Liver (tissue), 9 donors: Measurements from ENCODE around the gene TLK2. TPM values are rescaled to one million over a fixed set of nuclear protein-coding genes. Genes with fewer than 3 reads are reported as not detected.
"Not testable (repeated sequence)": the region's sequence is repeated elsewhere in the genome, so short reads cannot be mapped to it uniquely, and the experiment has no call there.

Experiments
- DNase-seq: peaks from one replicate; pipeline ENCODE4 v3.0.0-alpha.2; 2017; ENCODE audit warnings: low spot score
- H3K27ac ChIP-seq, 2 donors: one replicate each; pipeline ENCODE4 v1.7.0; 2013; ENCODE audit warnings: inconsistent platforms in 2 of 2, low read length in 2 of 2, control low read depth in 1 of 2, low read depth in 1 of 2, mild to moderate bottlenecking in 1 of 2
- H3K27me3 ChIP-seq, 4 donors: one replicate each; pipeline versions ENCODE4 v1.6.1 to v1.7.0; 2013; ENCODE audit warnings: low read length in 3 of 4, inconsistent platforms in 1 of 4, mild to moderate bottlenecking in 1 of 4, moderate library complexity in 1 of 4; ENCODE audit not compliant: control insufficient read depth in 4 of 4, insufficient read depth in 4 of 4
- H3K36me3 ChIP-seq, 4 donors: one replicate each; pipeline versions ENCODE4 v1.6.1 to v1.7.0; 2013; ENCODE audit warnings: low read length in 3 of 4, mild to moderate bottlenecking in 3 of 4, low read depth in 1 of 4, moderate library complexity in 1 of 4; ENCODE audit not compliant: control insufficient read depth in 4 of 4, insufficient read depth in 3 of 4
- H3K4me1 ChIP-seq, 4 donors: one replicate each; pipeline versions ENCODE4 v1.6.1 to v1.7.0; 2013; ENCODE audit warnings: low read length in 3 of 4, mild to moderate bottlenecking in 3 of 4, moderate library complexity in 1 of 4; ENCODE audit not compliant: control insufficient read depth in 4 of 4, insufficient read depth in 4 of 4
- H3K4me3 ChIP-seq, 3 donors: one replicate each; pipeline versions ENCODE4 v1.6.1 to v1.7.0; 2013; ENCODE audit warnings: low read length in 3 of 3, control low read depth in 1 of 3, low read depth in 1 of 3, mild to moderate bottlenecking in 1 of 3
- H3K9ac ChIP-seq, 2 donors: one replicate each; pipeline ENCODE4 v1.7.0; 2013; ENCODE audit warnings: low read length in 2 of 2, mild to moderate bottlenecking in 2 of 2, moderate library complexity in 2 of 2, control low read depth in 1 of 2, low read depth in 1 of 2
- H3K9me3 ChIP-seq, 4 donors: one replicate each; pipeline versions ENCODE4 v1.6.1 to v1.7.0; 2013; ENCODE audit warnings: low read length in 3 of 4; ENCODE audit not compliant: control insufficient read depth in 4 of 4
- FOXA1 ChIP-seq: IDR thresholded peaks from 2 replicates; pipeline ENCODE4 v1.6.1; 2016; ENCODE audit warnings: antibody characterized with exemption
- HNF4G ChIP-seq: IDR thresholded peaks from 2 replicates; pipeline ENCODE4 v1.6.1; 2016; ENCODE audit warnings: antibody characterized with exemption
- MAX ChIP-seq: IDR thresholded peaks from 2 replicates; pipeline ENCODE4 v1.6.1; 2016; ENCODE audit warnings: antibody characterized with exemption
- NR2F2 ChIP-seq: IDR thresholded peaks from 2 replicates; pipeline ENCODE4 v1.6.1; 2016; ENCODE audit warnings: antibody characterized with exemption
- REST ChIP-seq: IDR thresholded peaks from 2 replicates; pipeline ENCODE4 v1.6.1; 2016; ENCODE audit warnings: antibody characterized with exemption, mild to moderate bottlenecking
- SP1 ChIP-seq: IDR thresholded peaks from 2 replicates; pipeline ENCODE4 v1.6.1; 2018; ENCODE audit warnings: antibody characterized with exemption, mild to moderate bottlenecking
- TAF1 ChIP-seq: conservative IDR thresholded peaks from 2 replicates; pipeline ENCODE4 v1.6.1; 2016; ENCODE audit warnings: antibody characterized with exemption, mild to moderate bottlenecking
- WGBS: extraction: QIAGEN DNeasy Blood & Tissue Kit; methylation state at CpG from one replicate; pipeline ENCODE4 v1.1.7; 2013; 5-methylcytosine and 5-hydroxymethylcytosine counted together
- polyA plus RNA-seq, 2 donors: library from polyadenylated mRNA; stranded (reverse) in 1 of 2; unstranded in 1 of 2; fragments of 200-250 nt in 1 of 2; fragments of >200 nt in 1 of 2; fragmentation: Nextera tagmentation in 1 of 2; extraction: Ambion mirVana in 1 of 2; gene quantifications; one replicate each; pipeline versions ENCODE4 v1.2.1 to v1.2.3, GENCODE V29; 2013 to 2015
- total RNA-seq, 2 donors: library from RNA; depleted of rRNA; stranded (reverse); fragments of >200 nt; gene quantifications; one replicate each; pipeline ENCODE4 v1.2.3, GENCODE V29; 2014
- donor health status: healthy.
- donor health status: healthy.
- donor health status: healthy.
- donor health status: healthy.
- donor health status: healthy.

Gene TLK2
- total and polyA plus RNA-seq, 4 donors: 4.2 to 25.8 (median 14.8) TPM

GRCh38 chr17:62453656-62454055 is 25.0 kb upstream of the TLK2 start:
- H3K9ac ChIP-seq, H3K27me3 ChIP-seq, H3K4me1 ChIP-seq, H3K27ac ChIP-seq, DNase-seq, H3K4me3 ChIP-seq, H3K9me3 ChIP-seq, H3K36me3 ChIP-seq: not testable (repeated sequence)
- WGBS: 84% methylated on average over 4 of the region's 4 CpGs

- not testable (repeated sequence) for DNase-seq, H3K36me3 ChIP-seq, H3K9me3 ChIP-seq, H3K4me3 ChIP-seq, H3K27me3 ChIP-seq, H3K27ac ChIP-seq, H3K9ac ChIP-seq, H3K4me1 ChIP-seq
- 81% methylated on average over 3 of the region's 3 CpGs for WGBS
These were observed 24.5 kb upstream of the TLK2 start for GRCh38 chr17:62454111-62454510.

GRCh38 chr17:62456016-62456415 is 22.6 kb upstream of the TLK2 start:
- TF ChIP-seq NR2F2 (no peak), TAF1 (no peak), HNF4G (no peak), REST (no peak), MAX (no peak), FOXA1 (no peak), SP1 (no peak)
- no peak for DNase-seq
- no peaks in the 10 kb centered on the region for H3K9me3 ChIP-seq
- H3K9ac ChIP-seq: no peak overlapping the region
- no peaks in the 10 kb centered on the region for H3K4me1 ChIP-seq
- H3K27me3 ChIP-seq: no peaks in the 10 kb centered on the region
- H3K36me3 ChIP-seq: no peaks in the 10 kb centered on the region
- H3K27ac ChIP-seq: no peak overlapping the region
- 93% methylated on average over 7 of the region's 7 CpGs for WGBS
- H3K4me3 ChIP-seq: no peak overlapping the region

GRCh38 chr17:62458483-62458882 is 20.1 kb upstream of the TLK2 start:
- DNase-seq, H3K27me3 ChIP-seq, H3K9ac ChIP-seq, H3K36me3 ChIP-seq, H3K4me3 ChIP-seq, H3K9me3 ChIP-seq, H3K27ac ChIP-seq, H3K4me1 ChIP-seq: not testable (repeated sequence)
- WGBS: 82% methylated on average over 10 of the region's 10 CpGs

GRCh38 chr17:62464422-62464821 is 14.2 kb upstream of the TLK2 start:
- not testable (repeated sequence) for DNase-seq, H3K27ac ChIP-seq, H3K4me1 ChIP-seq, H3K9ac ChIP-seq, H3K36me3 ChIP-seq, H3K4me3 ChIP-seq, H3K9me3 ChIP-seq, H3K27me3 ChIP-seq
- WGBS: 81% methylated on average over 3 of the region's 3 CpGs

- H3K4me1 ChIP-seq, H3K27ac ChIP-seq, H3K9ac ChIP-seq, H3K4me3 ChIP-seq, H3K27me3 ChIP-seq, DNase-seq, H3K36me3 ChIP-seq, H3K9me3 ChIP-seq: not testable (repeated sequence)
- 96% methylated on average over 7 of the region's 7 CpGs for WGBS
These were observed 13.4 kb upstream of the TLK2 start for GRCh38 chr17:62465271-62465670.
